T-helper 2 cell treated with Interferon-gamma antibody and Interleukin-4, amounts not matched to agents 5 μg/mL and 100 μg/mL, for 36 hours (primary cell): ENCODE results near the gene DDIT4.

Experiments used
- DNase-seq: peaks from one replicate; pipeline ENCODE4 v3.0.0; 2021; ENCODE audit warnings: low spot score
- H3K27ac Mint-ChIP-seq: one replicate; pipeline ENCODE4 v1.8.0; 2021; ENCODE audit warnings: mild to moderate bottlenecking, mixed read lengths
- H3K27me3 Mint-ChIP-seq: one replicate; pipeline ENCODE4 v1.8.0; 2021; ENCODE audit warnings: low read depth, mixed read lengths
- H3K36me3 Mint-ChIP-seq: one replicate; pipeline ENCODE4 v1.8.0; 2021; ENCODE audit warnings: low read depth, mixed read lengths
- H3K4me1 Mint-ChIP-seq: one replicate; pipeline ENCODE4 v1.8.0; 2021; ENCODE audit warnings: low read depth, mixed read lengths
- H3K4me3 Mint-ChIP-seq: one replicate; pipeline ENCODE4 v1.8.0; 2022; ENCODE audit warnings: mild to moderate bottlenecking, moderate library complexity, mixed read lengths
- H3K9me3 Mint-ChIP-seq: one replicate; pipeline ENCODE4 v1.8.0; 2021; ENCODE audit warnings: mixed read lengths

Gene DDIT4

DNA sequence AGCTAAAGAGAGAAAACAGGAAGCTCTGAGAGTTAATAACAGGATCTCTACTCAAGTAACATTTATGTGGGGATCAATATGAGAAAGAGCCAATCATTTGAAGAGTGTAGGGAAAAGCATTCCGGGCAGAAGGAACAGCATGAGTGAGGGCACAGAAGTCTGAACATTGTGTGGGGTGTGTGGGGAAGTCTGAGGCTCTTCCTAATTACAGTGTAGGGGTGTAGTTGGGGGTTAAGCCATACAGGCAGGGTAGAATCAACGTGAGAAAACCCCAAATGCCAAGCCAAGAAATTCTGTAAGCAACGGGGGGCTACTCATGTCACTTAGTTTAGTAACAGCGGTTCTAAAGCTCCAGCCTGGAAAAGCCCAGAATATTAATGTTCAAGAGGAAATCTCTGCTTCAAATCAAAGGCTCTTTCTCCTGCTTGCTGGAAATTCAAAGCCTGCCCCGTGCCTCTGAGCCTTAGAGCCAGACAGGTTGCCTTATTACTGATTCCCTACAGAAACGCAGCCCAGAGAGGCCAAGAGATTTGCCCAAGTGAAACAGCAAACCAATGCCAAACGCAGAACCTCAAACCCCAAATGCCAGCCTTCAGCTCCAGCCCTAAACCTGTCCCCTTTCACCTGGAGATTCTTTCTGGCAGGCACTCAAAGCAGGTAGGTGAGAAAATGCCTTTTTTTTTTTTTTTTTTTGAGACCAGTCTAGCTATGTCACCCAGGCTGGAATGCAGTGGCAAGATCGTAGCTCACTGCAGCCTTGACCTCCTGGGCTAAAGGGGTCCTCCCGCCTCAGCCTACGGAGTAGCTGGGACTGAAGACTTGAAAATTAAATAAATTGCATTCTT lies 44.9 kb downstream of the DDIT4 start:
- Mint-ChIP-seq H3K27ac (peak overlapping the region; percentile 86), H3K4me1 (peaks cover 63% of the 10 kb centered on the region), H3K27me3 (no peaks in the 10 kb centered on the region), H3K36me3 (peaks cover 4% of the 10 kb centered on the region), H3K9me3 (no peaks in the 10 kb centered on the region), H3K4me3 (peak overlapping the region; percentile 72)
- no peak for DNase-seq

DNA sequence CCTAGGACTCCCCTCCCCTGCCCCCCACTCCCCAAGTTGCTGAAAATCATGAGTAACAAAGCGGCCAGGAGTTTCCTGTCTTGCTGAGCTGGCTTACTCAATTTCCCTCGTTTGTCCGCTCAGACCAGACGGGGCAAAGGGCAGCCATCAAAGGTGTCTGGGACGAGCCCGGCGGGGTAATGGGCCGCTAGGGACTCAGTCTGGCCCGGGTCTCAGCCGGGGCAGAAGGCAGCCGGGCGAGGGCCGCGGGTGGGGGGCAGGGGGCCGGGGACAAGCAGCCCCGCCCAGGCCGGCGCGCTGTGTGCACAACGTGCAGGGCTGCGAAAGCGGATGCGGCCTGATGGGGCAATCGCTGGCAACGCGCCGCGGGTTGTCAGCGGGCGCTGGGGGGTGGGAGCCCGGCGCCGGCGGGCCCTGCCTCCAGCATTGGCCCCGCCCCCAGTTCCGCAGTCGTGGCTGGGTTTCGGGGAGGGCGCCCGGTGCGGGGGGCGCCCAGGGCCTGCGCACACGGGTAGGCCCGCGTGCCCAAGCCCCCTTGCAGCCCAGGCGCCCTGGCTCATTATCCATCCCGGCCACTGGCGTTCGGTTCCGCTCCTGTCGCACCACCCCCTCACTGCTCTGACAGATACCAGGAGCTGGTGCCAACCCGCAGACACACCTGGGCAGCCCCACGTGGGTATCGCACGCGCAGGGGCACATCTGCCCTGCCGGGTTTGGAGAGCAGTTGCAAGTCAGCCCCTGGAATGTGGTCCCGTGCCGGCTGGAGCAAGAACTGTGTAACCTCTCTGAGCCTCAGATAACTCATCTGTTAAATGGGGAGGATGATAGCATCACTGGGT lies 45.9 kb downstream of the DDIT4 start:
- peak overlapping the region; percentile 92 for H3K27ac Mint-ChIP-seq
- H3K4me3 Mint-ChIP-seq: peak overlapping the region; percentile 72
- H3K27me3 Mint-ChIP-seq: no peaks in the 10 kb centered on the region
- H3K4me1 Mint-ChIP-seq: peaks cover 69% of the 10 kb centered on the region
- peaks cover 4% of the 10 kb centered on the region for H3K36me3 Mint-ChIP-seq
- no peaks in the 10 kb centered on the region for H3K9me3 Mint-ChIP-seq
- DNase-seq: peak; percentile 86

DNA sequence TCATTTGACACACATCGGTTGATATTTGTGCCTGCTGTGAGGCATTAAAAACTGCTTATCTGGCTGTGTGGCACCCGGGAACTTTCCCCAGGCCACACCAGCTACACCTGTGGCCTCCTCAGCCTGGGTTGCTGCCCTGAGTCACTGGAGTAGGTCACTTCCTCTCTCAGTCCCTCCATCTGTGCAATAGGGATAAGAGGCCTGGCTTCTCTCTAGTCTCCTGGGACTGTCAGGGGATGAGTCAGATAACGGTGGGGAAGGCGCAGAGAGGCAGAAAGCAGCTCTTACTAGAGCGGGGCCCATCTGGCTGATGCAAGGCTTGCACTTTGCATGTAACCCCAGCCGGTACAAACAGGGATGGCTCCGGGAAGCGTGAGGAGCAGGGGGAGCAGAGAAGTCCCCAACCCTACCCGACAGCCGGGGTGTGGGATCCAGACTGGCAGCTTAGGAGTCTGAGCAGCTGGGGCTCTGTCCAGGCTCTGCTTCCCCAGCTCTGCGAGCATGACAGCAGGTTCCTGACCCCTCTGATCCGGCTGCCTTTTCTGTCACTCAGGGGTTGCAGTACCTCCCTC lies 47.0 kb downstream of the DDIT4 start:
- peaks cover 66% of the 10 kb centered on the region for H3K4me1 Mint-ChIP-seq
- peak; percentile 77 for DNase-seq
- peaks cover 4% of the 10 kb centered on the region for H3K36me3 Mint-ChIP-seq
- peak overlapping the region; percentile 69 for H3K4me3 Mint-ChIP-seq
- H3K27ac Mint-ChIP-seq: peak overlapping the region; percentile 92
- no peaks in the 10 kb centered on the region for H3K27me3 Mint-ChIP-seq
- H3K9me3 Mint-ChIP-seq: no peaks in the 10 kb centered on the region

DNA sequence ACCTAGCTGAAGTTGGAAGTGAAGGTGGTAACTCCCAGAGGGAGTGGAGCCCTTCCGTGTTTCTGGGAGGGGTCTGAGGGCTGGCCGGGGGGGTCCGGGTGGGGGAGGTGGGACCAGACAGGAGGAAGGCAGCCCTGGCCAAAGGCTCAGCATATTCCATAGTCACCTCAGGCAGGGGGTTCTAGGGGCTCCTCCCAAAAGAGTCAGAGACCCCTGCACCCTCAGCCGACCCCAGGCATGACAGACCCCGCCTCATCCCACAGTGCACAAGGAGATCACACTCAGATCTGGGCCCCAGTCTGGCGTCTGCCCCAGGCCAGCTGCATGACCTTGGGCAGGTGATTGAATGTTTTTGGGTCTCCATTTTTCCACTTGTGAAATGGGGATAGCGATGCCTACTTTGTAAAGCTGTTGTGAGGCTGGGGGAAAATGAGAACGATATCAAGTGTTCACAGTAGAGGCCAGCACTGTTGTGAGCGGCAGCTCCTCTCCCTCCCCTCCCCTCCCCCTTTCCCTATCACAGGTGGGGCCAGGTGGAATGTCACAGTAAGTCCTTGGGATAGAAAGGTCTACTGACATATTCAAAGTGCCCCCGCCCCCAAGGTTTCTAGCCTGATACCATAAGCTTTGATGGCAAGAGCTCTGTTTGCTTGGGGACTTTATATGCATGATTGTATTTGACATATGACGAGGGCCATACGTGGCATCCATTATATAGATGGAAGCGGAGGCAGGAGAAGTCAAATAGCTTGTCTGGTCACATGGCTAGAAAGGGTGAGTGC lies 47.7 kb downstream of the DDIT4 start:
- Mint-ChIP-seq H3K4me1 (peaks cover 61% of the 10 kb centered on the region), H3K27ac (peak overlapping the region; percentile 92), H3K36me3 (peaks cover 4% of the 10 kb centered on the region), H3K9me3 (peaks cover 2% of the 10 kb centered on the region), H3K27me3 (no peaks in the 10 kb centered on the region), H3K4me3 (peak overlapping the region; percentile 70)
- DNase-seq: no peak

DNA sequence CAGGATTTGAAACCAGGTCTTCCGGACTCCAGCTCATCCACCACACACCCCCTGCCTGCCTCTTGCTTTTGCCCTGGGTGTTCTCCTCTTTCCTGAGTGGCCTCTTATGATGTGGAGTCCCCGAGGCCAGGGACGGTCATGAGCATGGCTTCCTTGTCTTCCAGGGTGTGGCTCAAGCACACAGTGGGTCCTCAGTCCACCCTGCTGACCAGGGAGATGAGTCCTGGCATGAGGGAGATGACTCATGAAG lies 48.2 kb downstream of the DDIT4 start:
- Mint-ChIP-seq H3K27ac (peak overlapping the region; percentile 92), H3K4me1 (peaks cover 63% of the 10 kb centered on the region), H3K27me3 (no peaks in the 10 kb centered on the region), H3K36me3 (peaks cover 8% of the 10 kb centered on the region), H3K4me3 (peak overlapping the region; percentile 70), H3K9me3 (peaks cover 5% of the 10 kb centered on the region)
- no peak for DNase-seq

DNA sequence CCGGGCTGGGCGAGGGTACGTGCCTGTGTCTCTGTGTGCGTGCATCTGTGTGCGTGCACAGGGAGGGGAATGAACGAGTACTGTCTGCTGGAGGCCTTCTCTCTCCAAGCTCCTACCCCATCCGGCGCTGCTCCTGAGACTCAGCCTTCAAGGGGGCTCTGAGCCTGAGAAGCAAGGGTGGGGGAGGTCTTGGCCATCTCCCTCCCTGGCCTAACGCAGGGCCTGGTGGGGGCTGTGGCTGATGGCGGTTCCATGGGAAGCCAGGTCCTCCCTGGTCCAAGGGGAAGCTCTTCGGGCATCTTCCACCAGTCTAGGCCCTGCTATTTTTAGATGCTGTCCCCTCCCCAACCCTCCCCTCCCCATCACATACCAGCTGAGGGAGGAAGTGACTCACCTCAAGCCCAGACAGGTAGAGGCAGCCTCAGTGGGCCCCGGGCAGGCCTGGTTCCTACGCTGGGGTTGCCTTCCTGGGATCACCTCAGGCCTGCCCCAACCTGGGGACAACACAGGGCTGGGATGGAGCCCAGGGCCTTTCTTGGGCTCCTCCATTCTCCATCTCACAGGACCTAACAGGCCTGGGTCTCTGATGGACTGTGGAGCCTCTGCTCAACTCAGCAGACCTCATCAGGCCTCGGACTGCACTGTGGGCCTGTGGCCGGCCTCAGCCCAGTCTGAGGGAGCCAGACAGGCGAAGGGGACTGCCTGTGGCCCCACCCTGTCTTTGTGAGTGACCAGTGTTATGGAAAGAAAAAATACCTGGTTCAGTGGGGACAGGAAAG lies 48.7 kb downstream of the DDIT4 start:
- no peak for DNase-seq

DNA sequence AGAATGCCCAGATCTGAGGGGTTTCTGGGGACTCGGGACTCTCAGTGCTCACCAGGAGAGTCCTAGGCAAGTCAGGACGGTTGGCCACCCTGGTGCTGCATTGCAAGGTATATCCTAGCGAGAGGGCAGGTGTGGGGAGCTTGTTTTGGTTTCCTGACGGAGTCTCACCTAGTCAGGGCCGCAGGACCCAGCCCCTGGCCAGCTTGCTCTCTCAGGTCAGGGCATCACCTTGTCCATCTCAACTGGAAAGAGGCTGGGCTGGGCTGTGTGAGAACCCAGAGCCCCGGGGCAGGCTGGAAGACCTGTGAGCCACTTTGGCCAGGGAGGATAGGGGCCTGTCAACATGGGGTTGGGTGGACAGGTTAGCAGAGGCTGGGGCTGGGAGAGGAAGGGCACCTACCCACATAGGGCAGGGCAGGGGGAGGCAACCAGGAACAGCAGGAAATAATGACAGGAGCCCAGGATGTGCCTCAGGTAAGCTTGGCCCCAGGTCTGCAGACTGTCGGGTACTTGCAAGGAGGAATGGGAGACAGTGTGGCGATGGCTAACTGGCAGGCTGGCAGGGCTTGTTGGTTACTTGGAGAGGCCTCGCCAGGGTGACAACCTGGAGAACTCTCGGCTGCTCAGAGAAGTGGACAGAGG lies 49.5 kb downstream of the DDIT4 start:
- Mint-ChIP-seq H3K27me3 (no peaks in the 10 kb centered on the region), H3K36me3 (peaks cover 6% of the 10 kb centered on the region), H3K4me1 (peaks cover 62% of the 10 kb centered on the region), H3K9me3 (peaks cover 5% of the 10 kb centered on the region), H3K4me3 (peak overlapping the region; percentile 40), H3K27ac (peak overlapping the region; percentile 92)
- no peak for DNase-seq

More for the DNA sequence above, 48.7 kb downstream of the DDIT4 start:
- Mint-ChIP-seq H3K4me1 (peaks cover 60% of the 10 kb centered on the region), H3K4me3 (peak overlapping the region; percentile 70), H3K36me3 (peaks cover 6% of the 10 kb centered on the region), H3K27ac (peak overlapping the region; percentile 92), H3K27me3 (no peaks in the 10 kb centered on the region), H3K9me3 (peaks cover 5% of the 10 kb centered on the region)

DNA sequence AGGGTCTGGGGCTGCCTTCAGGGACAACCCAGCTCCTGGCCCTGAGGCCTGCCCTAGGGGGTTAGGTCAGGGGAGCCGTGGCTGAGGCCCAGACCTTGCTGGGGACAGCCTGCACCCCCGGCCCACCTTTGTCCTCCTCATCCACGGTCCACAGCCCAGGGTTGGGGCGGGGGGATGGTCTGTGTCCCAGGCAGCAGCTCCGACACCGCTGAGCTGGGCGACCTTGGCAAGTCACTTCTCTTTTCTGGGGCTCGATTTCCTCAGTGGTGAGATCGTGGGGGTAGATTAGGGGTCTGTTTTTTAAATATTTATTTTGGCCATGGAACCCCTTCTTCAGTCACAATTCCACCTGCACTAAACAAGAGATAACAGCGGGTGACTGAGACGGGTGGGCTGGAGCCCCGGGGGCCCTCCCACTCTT lies 50.1 kb downstream of the DDIT4 start:
- Mint-ChIP-seq H3K9me3 (peaks cover 5% of the 10 kb centered on the region), H3K27me3 (no peaks in the 10 kb centered on the region), H3K36me3 (peaks cover 6% of the 10 kb centered on the region), H3K4me3 (peak overlapping the region; percentile 3), H3K4me1 (peaks cover 62% of the 10 kb centered on the region), H3K27ac (peak overlapping the region; percentile 24)
- DNase-seq: no peak
